Measurements from ENCODE around the gene RINT1. TPM values are rescaled to one million over a fixed set of nuclear protein-coding genes. Genes with fewer than 3 reads are reported as not detected.
"Not testable (repeated sequence)": the region's sequence is repeated elsewhere in the genome, so short reads cannot be mapped to it uniquely, and the experiment has no call there.

Gene RINT1
- total RNA-seq, 1 donor from 2014 or later = 16.2 TPM

DNA sequence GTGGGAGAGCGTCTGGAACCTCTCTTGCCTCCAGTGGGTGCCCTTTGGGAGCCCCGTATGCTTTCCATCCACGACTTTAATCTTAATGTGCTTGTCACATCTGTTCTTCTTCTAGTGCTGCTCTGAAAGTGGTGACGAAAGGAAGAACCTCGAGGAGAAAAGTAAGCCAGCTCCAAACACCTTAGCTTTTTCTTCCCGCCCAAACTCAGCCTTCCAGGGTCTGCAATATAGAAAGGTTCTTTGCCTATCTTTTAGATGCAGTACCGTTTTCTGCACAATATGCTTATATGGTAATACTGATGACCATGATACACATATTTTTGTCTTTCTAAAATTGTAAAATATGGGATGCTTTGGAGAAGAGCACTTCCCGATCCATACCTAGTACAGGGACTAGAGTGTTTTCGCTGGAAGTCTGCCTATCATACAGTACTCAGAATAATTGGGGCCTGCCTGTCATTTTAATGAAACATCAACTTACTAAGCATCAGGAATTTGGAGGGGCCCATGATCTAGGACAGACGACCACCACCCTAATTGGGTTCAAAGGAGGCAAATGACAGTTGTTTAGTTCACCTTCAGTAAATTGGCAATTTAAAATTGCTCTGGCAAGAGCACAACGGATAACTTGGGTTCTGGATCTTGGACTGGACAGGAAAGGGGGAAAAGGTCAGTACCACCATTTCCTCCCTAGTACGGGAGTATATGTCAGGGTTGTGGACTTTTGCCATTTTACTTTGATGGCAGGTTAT is 884 bp downstream of the RINT1 start:
- DNase-seq (ENCODE audit: low read depth) = no peak

DNA sequence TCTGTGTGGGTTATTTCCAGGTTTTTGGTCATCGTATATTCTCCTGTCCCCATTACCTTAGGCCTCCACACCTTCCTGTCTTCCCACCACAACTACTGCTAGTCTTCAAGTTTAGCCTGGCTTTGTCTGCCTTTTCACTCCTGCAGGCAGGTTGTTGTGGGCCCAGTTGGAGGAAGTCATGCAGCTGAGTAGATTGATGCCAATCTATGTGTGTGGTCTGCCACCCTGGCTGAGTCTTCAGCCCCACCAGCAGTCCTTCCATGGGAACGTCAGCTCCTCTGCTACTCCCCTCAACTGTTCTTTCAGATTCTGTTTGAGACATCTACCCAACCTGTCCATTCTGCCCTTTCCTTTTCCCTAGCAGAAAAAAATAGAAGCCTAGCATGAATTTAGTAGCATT is 6.3 kb downstream of the RINT1 start:
- no peak for DNase-seq (ENCODE audit: low read depth)

DNA sequence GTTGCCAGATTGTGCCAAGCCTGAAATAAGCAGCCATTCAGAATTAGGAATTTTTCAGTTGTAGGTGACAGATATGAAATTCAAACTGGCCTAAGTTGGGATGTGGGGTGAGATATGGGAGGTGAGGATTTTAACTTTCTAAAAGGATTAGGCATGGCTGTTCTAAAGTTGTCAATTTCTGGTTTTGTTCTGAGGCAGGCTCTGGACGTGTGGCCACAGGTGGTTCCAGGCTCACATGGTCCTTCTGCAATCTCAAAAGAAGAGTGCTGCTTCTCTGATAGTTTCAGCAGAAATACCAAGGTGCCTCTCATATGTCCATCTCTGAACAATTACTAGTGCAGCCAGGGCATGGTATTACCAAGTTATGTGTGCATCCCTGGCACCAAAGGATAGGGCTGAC is 27.9 kb downstream of the RINT1 start:
- no peak for DNase-seq (ENCODE audit: low read depth)

DNA sequence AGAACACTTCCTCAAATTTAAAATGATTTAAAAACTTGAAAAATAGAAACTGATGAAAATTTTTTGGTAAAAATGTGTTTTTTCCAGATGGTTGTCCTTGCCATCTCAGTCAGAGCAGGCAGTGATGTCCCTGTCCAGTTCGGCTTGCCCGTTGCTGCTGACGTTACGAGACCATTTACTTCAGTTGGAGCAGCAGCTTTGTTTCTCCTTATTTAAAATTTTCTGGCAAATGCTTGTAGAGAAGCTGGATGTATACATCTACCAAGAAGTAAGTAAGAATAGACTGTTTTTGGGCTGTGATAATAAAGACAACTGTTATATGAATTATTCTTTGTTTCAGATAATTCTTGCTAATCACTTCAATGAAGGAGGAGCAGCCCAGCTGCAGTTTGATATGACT is 33.2 kb downstream of the RINT1 start:
- no peak for DNase-seq (ENCODE audit: low read depth)

GRCh38 chr7:105567024-105567423 is 35.0 kb downstream of the RINT1 start:
- no peak for DNase-seq (ENCODE audit: low read depth)

DNA sequence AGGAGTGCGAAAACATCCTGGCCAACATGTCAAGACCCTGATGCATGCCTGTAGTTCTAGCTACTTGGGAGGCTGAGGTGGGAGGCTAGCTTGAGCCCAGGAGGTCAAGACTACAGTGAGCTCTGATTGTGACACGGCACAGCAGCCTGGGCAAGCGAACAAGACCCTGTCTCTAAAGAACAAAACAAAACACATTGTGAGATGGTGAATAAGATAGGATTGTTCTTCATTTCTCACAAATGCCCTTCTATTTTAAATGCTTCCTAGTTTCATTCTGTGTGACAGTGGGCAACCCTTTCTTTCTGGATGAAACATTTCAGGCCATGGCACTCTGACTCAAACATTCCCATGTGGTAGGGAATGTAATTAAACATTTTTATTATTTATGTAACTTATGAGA is 35.8 kb downstream of the RINT1 start:
- no peak for DNase-seq (ENCODE audit: low read depth)

DNA sequence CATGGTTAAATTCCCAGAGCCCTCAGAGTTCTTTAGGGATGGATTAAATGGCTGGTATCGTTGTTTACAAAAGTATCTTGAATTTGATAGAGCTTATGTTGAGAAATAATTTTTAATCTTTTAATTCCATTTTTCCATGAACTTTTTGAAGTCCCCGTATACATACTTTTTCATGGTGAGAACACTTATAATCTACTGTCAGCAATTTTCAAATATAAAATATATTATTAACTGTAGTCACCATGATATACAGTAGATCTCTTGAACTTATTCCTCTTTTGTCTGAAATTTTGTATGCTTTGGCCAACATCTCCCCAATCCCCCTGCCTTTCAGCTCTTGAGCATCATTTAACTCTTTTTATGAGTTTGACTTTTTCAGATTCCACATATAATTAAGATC is 39.9 kb downstream of the RINT1 start:
- no peak for DNase-seq (ENCODE audit: low read depth)

DNA sequence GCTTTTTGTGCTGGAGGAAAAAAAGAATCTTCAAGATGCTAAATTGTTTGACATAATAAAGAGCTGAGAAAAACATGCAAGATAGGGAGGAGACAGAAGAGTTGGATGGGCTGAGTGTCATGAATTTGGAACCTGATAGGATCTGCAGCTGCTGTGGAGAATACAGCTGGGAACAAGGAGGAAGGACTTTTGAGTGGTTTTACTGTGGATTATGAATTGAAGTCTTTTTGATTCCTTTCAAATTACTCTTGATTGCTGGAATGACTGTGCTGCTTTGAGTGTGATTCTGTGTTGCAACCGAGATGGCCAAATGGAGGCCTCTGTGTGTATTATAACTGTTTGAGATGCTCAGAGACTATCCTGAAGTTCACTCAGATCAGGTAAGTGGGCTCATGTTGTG is 45.2 kb downstream of the RINT1 start:
- DNase-seq (ENCODE audit: low read depth) = no peak

DNA sequence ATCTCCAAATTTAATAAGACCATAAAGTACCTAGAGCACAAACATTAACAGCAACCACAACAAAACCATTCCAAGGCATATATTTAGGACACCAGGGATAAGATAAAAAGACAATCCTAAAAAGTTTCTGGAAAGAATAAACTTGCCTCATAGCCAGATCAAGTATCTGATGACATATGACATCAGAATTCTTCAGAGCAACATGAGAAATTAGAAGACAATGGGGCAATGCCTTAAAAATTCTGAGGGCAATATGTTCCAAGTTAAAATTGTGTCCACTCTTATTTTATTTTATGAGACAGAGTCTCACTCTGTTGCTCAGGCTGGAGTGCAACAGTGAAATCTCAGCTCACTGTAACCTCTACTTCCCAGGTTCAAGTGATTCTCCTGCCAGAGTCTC is 46.5 kb downstream of the RINT1 start:
- DNase-seq (ENCODE audit: low read depth) = no peak

DNA sequence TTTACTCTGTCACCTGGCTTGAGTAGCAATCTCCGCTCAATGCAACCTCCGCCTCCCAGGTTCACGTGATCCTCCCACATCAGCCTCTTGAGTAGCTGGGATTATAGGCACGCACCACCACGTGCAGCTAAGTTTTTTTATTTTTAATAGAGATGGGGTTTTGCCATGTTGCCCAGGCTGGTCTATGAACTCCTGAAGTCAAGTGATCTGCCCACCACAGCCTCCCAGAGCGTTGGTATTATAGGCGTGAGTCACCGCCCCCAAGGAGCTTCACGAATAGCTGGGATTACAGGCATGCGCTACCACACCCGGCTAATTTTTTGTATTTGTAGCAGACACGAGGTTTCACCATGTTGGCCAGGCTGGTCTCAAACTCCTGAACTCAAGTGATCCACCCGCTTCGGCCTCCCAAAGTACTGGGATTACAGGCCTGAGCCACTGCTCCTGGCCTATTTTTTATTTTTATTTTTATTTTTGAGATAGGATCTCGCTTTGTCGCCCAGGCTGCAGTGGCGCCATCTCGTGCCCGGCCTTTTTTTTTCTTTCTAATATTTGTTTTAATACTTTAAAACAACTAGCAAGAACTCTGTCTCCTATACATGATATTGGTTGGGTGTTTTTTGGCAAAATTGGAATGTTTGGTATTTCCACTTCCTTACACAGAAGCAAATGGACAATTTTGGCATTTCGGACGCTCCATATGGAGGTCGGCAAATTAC is 48.2 kb downstream of the RINT1 start:
- no peak for DNase-seq (ENCODE audit: low read depth)

DNA sequence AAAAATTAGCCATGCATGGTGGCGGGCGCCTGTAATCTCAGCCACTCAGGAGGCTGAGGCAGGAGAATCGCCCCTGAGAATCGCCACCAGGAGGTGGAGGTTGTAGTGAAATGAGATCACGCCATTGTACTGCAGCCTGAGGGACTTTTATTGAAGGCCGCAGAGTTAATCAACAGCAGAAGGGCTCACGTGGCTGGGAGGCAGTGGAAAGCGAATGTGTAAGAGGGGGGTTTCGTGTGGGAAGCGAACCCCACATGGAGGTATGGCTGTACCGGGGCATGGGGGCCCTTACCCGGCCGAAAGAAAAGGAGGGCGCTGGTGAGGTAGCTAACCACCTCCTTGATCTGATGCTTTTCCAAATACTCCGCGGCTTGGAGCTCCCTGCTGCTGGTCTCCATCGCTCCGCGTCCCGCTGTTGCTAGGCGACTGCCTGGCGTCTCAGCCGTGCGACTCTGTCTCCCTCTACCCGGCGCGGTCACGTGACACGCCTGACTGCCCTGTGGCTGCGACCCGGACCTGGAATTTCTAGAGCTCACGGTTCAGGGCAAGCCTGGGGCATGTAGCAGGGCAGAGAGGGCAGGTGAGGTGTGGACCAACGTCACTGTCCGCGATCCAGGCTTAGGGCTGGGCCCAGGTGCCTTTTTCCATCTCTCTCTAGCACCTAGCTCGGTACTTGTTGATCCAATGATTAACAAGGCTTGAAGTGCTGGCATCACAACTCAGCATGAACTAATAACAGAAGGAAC is 49.2 kb downstream of the RINT1 start, which contains the start of gene EFCAB10:
TSS of gene EFCAB10 (minus strand) at position 428 of the 746 bp plus-strand sequence. CDS start at position 398, 30 bp downstream.
- DNase-seq (ENCODE audit: low read depth) = peak; percentile 86

GRCh38 chr7:105583061-105583460 is 51.1 kb downstream of the RINT1 start:
- DNase-seq (ENCODE audit: low read depth) = no peak

GRCh38 chr7:105584165-105584564 is 52.2 kb downstream of the RINT1 start:
- DNase-seq (ENCODE audit: low read depth) = no peak

DNA sequence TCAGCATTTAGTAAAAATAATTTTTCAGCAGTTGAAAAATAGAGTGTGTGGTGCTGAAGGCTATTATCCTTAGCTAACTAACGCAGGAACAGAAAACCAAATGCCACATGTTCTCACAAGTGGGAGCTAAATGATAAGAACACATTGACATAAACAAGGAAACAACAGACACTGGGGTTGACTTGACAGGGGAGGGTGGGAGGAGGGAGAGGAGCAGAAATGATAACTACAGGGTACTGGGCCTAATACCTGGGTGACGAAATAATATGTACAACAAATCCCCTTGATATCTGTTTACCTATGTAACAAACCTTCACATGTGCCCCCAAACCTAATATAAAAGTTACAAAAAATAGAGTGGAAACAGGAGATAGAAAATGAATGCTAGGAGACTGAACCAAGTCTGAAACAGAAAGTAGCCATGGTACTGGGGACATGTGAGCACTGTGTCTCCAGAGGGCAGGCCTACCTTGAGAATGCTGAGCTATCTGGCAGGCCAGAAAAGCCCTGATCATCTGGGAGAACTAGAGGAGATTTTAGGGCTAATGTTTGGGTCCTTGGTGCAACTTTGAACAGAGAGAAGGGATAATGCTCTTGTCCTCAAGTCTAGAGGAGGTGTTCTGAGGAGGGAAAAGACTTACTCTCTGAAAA is 54.0 kb downstream of the RINT1 start:
- DNase-seq (ENCODE audit: low read depth) = no peak

- no peak for DNase-seq (ENCODE audit: low read depth)
Measured at GRCh38 chr7:105587909-105588635, 56.1 kb downstream of the RINT1 start.

DNA sequence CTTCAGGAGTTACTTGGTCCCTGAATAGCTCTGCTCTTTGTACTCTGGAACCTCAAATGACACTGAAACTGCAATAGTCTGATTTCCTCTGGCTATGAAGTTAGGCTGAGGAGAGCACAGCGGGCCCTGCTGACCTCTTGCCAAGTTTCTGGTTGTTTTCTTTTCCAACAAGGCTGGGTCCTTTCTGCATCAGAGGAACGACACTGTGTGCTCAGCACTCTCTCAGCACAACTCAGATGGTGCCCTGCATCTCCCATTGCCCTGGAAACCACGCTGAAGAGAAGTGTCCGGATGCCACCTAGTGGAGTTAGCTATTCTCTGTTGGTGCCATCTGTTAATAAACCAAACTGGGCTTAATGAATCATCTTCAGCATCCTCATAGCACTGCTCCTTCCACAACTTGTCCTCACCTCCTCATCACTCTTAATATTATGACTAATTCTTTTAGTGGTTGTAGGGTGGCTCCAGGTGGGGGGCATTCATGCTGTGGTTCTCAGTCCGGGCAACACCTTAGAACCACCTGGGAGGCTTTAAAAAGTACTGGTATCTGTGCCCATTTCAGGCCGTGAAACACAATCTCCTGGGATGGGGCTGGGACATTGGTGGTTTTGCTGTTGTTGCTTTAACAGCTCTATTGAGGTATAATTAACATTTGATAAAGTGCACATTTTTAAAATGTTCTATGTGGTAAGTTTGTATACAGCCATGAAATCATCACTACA is 57.5 kb downstream of the RINT1 start:
- peak; percentile 79 for DNase-seq (ENCODE audit: low read depth)

- no peak for DNase-seq (ENCODE audit: low read depth)
Measured at GRCh38 chr7:105590793-105591192, 58.8 kb downstream of the RINT1 start.

GRCh38 chr7:105591522-105591921 is 59.5 kb downstream of the RINT1 start:
- no peak for DNase-seq (ENCODE audit: low read depth)

- DNase-seq (ENCODE audit: low read depth) = no peak
Measured at GRCh38 chr7:105594034-105594433, 62.0 kb downstream of the RINT1 start.

GRCh38 chr7:105596866-105597265 is 64.9 kb downstream of the RINT1 start:
- no peak for DNase-seq (ENCODE audit: low read depth)

DNA sequence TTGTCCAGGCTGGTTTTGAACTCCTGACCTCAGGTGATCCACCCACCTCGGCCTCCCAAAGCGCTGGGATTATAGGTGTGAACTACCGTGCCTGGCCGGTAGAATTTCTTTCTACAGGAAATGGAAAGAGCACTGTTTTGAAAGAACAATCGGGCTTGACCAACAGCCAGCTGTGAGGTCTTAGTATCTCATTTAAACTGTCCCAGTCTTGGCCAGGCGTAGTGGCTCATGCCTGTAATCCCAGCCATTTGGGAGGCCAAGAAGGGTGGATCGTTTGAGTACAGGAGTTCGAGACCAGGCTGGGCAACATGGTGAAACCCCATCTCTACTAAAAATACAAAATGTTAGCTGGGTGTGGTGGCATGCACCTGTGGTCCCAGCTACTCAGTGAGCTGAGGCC is 67.1 kb downstream of the RINT1 start:
- DNase-seq (ENCODE audit: low read depth) = not testable (repeated sequence)

All from renal cortical epithelial cell (primary cell).